ENCODE measurements around the gene TNNT3.

TNNT3 gene

GRCh38 chr11:1930462-1930830 lies 10.9 kb downstream of the TNNT3 start:
- H3K27me3 ChIP-seq (replicated peaks; ENCODE audit: insufficient read depth, low read length): peaks cover 97% of the 10 kb centered on the region

DNA sequence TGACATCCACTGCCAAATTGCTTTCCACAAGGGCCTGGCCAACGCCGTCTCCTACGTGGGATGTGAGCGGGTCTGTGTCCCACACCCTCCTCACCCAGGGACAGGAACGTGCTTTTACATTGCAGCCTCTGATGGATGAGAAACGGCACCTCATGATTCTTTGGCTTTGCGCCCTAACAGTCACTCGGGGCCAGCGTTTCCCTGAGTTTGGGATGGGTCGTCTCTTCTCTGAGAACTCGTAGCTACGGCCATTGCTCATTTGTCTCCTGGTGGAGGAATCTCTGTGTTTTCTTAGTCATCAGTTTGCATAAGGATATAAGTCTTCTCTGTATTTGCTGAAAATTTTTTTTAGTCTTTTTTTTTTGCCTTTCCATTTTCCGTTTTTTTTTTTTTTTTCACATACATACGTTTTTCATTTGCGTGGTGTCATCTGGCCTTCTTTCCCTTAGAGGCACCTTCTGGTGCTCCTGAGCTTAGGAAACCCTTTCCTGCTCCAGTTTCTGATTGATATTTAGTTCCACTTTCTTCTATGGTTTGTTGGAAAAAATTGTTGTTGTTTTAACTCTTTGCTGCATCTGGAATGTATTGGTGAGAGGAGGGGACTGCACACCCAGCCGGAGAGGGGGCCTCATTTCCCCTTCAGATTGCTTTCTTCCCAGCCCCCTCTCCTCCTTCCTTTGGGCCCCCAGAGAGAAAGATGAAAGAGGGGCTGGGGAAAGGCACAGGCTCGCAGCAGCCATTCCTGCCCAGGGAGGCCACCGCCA lies 12.0 kb downstream of the TNNT3 start:
- no peak overlapping the region for H3K9ac ChIP-seq (ENCODE audit: low read length)
- H3K9me2 ChIP-seq (replicated peaks; ENCODE audit: insufficient read depth, low read length): no peaks in the 10 kb centered on the region
- no peak overlapping the region for H3K27ac ChIP-seq (ENCODE audit: low read length)
- H3K9me3 ChIP-seq (replicated peaks; ENCODE audit: insufficient read depth, low read length): no peaks in the 10 kb centered on the region
- H3K4me3 ChIP-seq (ENCODE audit: low read length): no peak overlapping the region
- no peak for DNase-seq
- no peaks in the 10 kb centered on the region for H3K36me3 ChIP-seq (replicated peaks; ENCODE audit: insufficient read depth, low read length)
- no peaks in the 10 kb centered on the region for H3F3A ChIP-seq (ENCODE audit: insufficient read depth, low read length)
- H4K20me1 ChIP-seq (ENCODE audit: insufficient read depth, low read length): no peaks in the 10 kb centered on the region
- no peak overlapping the region for H3K4me2 ChIP-seq (ENCODE audit: low read depth, low read length)
- peaks cover 97% of the 10 kb centered on the region for H3K27me3 ChIP-seq (replicated peaks; ENCODE audit: insufficient read depth, low read length)
- H3K79me2 ChIP-seq (ENCODE audit: low read length): no peaks in the 10 kb centered on the region
- H3K4me1 ChIP-seq (ENCODE audit: low read length): no peaks in the 10 kb centered on the region
- no peak overlapping the region for H2AFZ ChIP-seq (ENCODE audit: low read length)
- no peak for TF ChIP-seq EZH2 (optimal IDR thresholded peaks at IDR 0.05; ENCODE audit: low read depth, low read length)
- TF ChIP-seq EZH2phosphoT487 (IDR thresholded peaks at IDR 0.05; ENCODE audit: low read length): no peak
- TF ChIP-seq CTCF (IDR thresholded peaks at IDR 0.05; ENCODE audit: low read length): no peak

More at GRCh38 chr11:1930462-1930830, 10.9 kb downstream of the TNNT3 start:
- Histone ChIP-seq H3K79me2 (ENCODE audit: low read length) (no peaks in the 10 kb centered on the region), H4K20me1 (ENCODE audit: insufficient read depth, low read length) (no peaks in the 10 kb centered on the region), H3K4me2 (ENCODE audit: low read depth, low read length) (no peak overlapping the region), H3K9me2 (replicated peaks; ENCODE audit: insufficient read depth, low read length) (no peaks in the 10 kb centered on the region), H3K9ac (ENCODE audit: low read length) (no peak overlapping the region), H3F3A (ENCODE audit: insufficient read depth, low read length) (no peaks in the 10 kb centered on the region), H3K4me3 (ENCODE audit: low read length) (no peak overlapping the region), H3K4me1 (ENCODE audit: low read length) (no peaks in the 10 kb centered on the region), H2AFZ (ENCODE audit: low read length) (no peak overlapping the region), H3K9me3 (replicated peaks; ENCODE audit: insufficient read depth, low read length) (no peaks in the 10 kb centered on the region), H3K36me3 (replicated peaks; ENCODE audit: insufficient read depth, low read length) (no peaks in the 10 kb centered on the region), H3K27ac (ENCODE audit: low read length) (no peak overlapping the region)
- no peak for DNase-seq
- TF ChIP-seq EZH2phosphoT487 (IDR thresholded peaks at IDR 0.05; ENCODE audit: low read length) (no peak), CTCF (IDR thresholded peaks at IDR 0.05; ENCODE audit: low read length) (no peak), EZH2 (optimal IDR thresholded peaks at IDR 0.05; ENCODE audit: low read depth, low read length) (no peak)

DNA sequence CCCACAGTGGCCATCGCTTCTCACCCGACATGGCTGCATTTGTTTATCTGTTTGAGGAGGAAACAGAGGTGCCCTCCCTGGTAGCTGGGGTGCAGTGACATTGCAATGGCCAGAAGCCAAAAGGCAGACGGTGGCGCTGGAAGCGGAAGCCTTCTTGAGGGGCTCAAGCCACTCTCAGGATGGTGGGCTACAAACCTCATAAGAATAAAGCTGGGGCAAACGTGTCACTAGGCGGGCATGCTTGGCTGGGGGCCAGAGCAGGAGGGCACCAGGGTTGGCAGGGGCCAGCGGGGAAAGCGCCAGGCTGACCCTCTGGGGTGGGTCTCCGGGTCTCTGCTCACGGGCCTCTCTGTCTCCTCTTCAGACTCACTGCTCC lies 12.6 kb downstream of the TNNT3 start:
- H3K4me2 ChIP-seq (ENCODE audit: low read depth, low read length): no peak overlapping the region

More for the DNA sequence above, 12.6 kb downstream of the TNNT3 start:
- no peaks in the 10 kb centered on the region for H3K4me1 ChIP-seq (ENCODE audit: low read length)
- H3K27ac ChIP-seq (ENCODE audit: low read length): no peak overlapping the region
- H4K20me1 ChIP-seq (ENCODE audit: insufficient read depth, low read length): no peaks in the 10 kb centered on the region
- H3K27me3 ChIP-seq (replicated peaks; ENCODE audit: insufficient read depth, low read length): peaks cover 97% of the 10 kb centered on the region
- no peak for DNase-seq
- H3K79me2 ChIP-seq (ENCODE audit: low read length): no peaks in the 10 kb centered on the region
- no peak overlapping the region for H3K9ac ChIP-seq (ENCODE audit: low read length)
- H3F3A ChIP-seq (ENCODE audit: insufficient read depth, low read length): no peaks in the 10 kb centered on the region
- no peaks in the 10 kb centered on the region for H3K9me3 ChIP-seq (replicated peaks; ENCODE audit: insufficient read depth, low read length)
- H3K9me2 ChIP-seq (replicated peaks; ENCODE audit: insufficient read depth, low read length): no peaks in the 10 kb centered on the region
- H3K36me3 ChIP-seq (replicated peaks; ENCODE audit: insufficient read depth, low read length): no peaks in the 10 kb centered on the region
- no peak overlapping the region for H2AFZ ChIP-seq (ENCODE audit: low read length)
- H3K4me3 ChIP-seq (ENCODE audit: low read length): no peak overlapping the region
- TF ChIP-seq CTCF (IDR thresholded peaks at IDR 0.05; ENCODE audit: low read length): no peak
- no peak for TF ChIP-seq EZH2 (optimal IDR thresholded peaks at IDR 0.05; ENCODE audit: low read depth, low read length)
- no peak for TF ChIP-seq EZH2phosphoT487 (IDR thresholded peaks at IDR 0.05; ENCODE audit: low read length)
